Hepatocyte (in vitro differentiated cells): ENCODE results near the gene MACROH2A1.

Experiments used
- CTCF ChIP-seq: fragments of 200-600 bp; sonication (generic); IDR thresholded peaks from 2 replicates; pipeline ENCODE4 v1.5.1; 2016; ENCODE audit warnings: antibody characterized with exemption, mild to moderate bottlenecking; ENCODE audit not compliant: poor library complexity
- EZH2 ChIP-seq: fragments of 200-600 bp; sonication (generic); IDR thresholded peaks from 2 replicates; pipeline ENCODE4 v1.6.1; 2016; ENCODE audit warnings: antibody characterized with exemption, mild to moderate bottlenecking, borderline replicate concordance

DNA sequence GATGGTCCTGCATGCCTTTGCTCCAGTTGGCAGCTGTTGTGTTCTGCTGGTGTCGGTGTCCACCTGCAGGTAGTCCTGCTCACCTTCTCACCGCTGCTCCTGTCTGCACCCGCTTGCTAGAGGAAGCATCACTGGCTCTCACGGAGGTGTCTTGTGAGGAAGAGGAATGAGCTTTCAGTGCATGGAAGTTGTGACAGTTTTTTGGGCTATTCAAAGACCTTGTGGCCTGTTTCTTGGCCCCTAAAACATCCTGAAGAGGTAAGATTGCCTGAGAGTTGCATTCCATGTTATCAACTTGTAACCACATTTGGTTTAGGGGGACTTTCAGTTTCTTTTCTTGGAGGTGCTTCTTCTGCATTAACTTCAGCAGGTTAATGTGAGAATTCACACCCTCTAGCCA, 85.6 kb downstream of the MACROH2A1 start:
- TF ChIP-seq EZH2 (no peak), CTCF (no peak)
